Astrocyte of the cerebellum (primary cell): ENCODE results near the gene MAP1LC3B2.

Experiments
- DNase-seq: peaks from one replicate; pipeline ENCODE4 v3.0.0-alpha.2; 2011; ENCODE audit warnings: low read depth
- H3K4me3 ChIP-seq: 2 replicates; pipeline ENCODE4 v1.5.1; 2011; ENCODE audit warnings: mild to moderate bottlenecking, low read depth, low read length, moderate library complexity
- in situ Hi-C: cut with HindIII; loops from 2 replicates; pipeline ENCODE4 v1.10.0; 2017; ENCODE audit warnings: low sequenced_read_pairs
- TF ChIP-seq, protein P1 (sequence below): IDR thresholded peaks from 2 replicates; pipeline ENCODE4 v1.5.1; 2012; ENCODE audit warnings: low read length, low read depth, moderate library complexity, mild to moderate bottlenecking; ENCODE audit errors: missing control alignments

The MAP1LC3B2 gene

DNA sequence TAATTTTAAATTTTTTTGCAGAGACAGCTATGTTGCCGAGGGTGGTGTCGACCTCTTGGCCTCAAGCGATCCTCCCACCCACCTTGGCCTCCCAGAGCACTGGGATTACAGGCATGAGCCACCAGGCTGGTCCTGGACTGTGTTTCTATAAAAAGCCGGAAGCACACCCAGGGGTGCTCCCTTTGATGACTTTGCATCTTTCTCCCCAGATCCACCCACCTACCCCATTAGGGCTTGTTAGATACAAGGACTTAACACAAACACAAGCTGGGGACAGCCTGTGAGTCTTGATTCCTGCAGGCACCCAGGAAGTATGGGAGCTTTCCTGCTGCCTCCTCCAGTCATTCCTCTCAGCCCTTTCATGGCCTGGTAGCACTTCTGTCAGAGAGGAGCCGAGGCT lies 67.0 kb downstream of the MAP1LC3B2 start:
- no peak for DNase-seq
- TF ChIP-seq, protein P1, sequence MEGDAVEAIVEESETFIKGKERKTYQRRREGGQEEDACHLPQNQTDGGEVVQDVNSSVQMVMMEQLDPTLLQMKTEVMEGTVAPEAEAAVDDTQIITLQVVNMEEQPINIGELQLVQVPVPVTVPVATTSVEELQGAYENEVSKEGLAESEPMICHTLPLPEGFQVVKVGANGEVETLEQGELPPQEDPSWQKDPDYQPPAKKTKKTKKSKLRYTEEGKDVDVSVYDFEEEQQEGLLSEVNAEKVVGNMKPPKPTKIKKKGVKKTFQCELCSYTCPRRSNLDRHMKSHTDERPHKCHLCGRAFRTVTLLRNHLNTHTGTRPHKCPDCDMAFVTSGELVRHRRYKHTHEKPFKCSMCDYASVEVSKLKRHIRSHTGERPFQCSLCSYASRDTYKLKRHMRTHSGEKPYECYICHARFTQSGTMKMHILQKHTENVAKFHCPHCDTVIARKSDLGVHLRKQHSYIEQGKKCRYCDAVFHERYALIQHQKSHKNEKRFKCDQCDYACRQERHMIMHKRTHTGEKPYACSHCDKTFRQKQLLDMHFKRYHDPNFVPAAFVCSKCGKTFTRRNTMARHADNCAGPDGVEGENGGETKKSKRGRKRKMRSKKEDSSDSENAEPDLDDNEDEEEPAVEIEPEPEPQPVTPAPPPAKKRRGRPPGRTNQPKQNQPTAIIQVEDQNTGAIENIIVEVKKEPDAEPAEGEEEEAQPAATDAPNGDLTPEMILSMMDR = no peak
- in situ Hi-C loops = no loop called here
- no peak overlapping the region for H3K4me3 ChIP-seq
